ENCODE measurements around the gene MAN1A2. TPM values are rescaled to one million over a fixed set of nuclear protein-coding genes. Genes with fewer than 3 reads are reported as not detected.
"Not testable (repeated sequence)": the region's sequence is repeated elsewhere in the genome, so short reads cannot be mapped to it uniquely, and the experiment has no call there.

The MAN1A2 gene
- total RNA-seq, 3 donors from 2014 or later = 18.0 to 20.2 (median 18.1) TPM

- H3K27me3 Mint-ChIP-seq (ENCODE audit: low read depth) = no peaks in the 10 kb centered on the region
- no peak overlapping the region for H3K4me3 Mint-ChIP-seq
- peaks cover 34% of the 10 kb centered on the region for H3K4me1 Mint-ChIP-seq (ENCODE audit: low read depth)
- peaks cover 11% of the 10 kb centered on the region for H3K9me3 Mint-ChIP-seq
- ATAC-seq (no peak), DNase-seq (no peak)
- peaks cover 41% of the 10 kb centered on the region for H3K36me3 Mint-ChIP-seq (ENCODE audit: insufficient read depth)
These were observed 36.3 kb downstream of the MAN1A2 start for GRCh38 chr1:117403597-117403996.

DNA sequence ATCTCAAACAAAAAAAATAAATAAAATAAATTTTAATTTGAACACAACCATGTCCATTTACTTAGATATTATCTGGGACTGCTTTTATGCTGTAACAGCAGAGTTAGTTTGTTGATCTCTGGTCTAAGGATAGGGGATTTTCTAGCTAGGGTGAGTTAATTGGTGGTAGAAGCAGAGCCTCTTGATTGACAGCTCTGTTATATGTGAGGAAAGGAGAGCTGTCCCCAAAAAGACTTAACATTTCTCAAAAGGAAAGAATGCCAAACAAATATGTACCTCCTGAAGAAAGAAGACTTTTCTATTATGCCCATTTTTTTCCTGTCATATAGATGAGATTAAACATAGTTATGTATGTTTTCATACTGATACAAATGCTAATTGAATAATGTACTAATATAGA is 37.8 kb downstream of the MAN1A2 start:
- ATAC-seq (no peak), DNase-seq (no peak)
- H3K27me3 Mint-ChIP-seq (ENCODE audit: low read depth) = no peaks in the 10 kb centered on the region
- no peak overlapping the region for H3K4me3 Mint-ChIP-seq
- peaks cover 53% of the 10 kb centered on the region for H3K36me3 Mint-ChIP-seq (ENCODE audit: insufficient read depth)
- peaks cover 23% of the 10 kb centered on the region for H3K4me1 Mint-ChIP-seq (ENCODE audit: low read depth)
- peaks cover 11% of the 10 kb centered on the region for H3K9me3 Mint-ChIP-seq

DNA sequence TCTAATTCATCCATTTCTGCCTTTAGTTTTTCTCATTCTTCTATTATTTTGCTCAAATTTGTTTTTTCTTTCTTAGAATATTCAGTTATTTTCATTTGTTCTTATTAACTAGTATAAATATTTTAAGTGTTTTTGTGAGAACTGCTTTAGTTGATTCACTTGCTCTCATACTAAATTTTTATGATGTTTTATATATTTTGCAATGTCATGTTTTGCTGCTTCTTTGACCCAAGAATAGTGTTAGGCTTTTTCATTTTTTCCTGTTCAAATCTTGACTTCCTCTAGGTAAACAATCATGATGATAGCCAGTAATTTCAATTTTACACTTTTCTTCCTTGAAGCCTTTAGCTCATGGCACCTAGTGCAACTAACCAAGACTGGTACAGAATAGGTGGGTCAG is 45.2 kb downstream of the MAN1A2 start:
- Mint-ChIP-seq H3K9me3 (no peaks in the 10 kb centered on the region), H3K4me3 (no peak overlapping the region), H3K4me1 (ENCODE audit: low read depth) (peaks cover 12% of the 10 kb centered on the region), H3K27me3 (ENCODE audit: low read depth) (no peaks in the 10 kb centered on the region), H3K36me3 (ENCODE audit: insufficient read depth) (peaks cover 63% of the 10 kb centered on the region)
- ATAC-seq = no peak
- DNase-seq = no peak

DNA sequence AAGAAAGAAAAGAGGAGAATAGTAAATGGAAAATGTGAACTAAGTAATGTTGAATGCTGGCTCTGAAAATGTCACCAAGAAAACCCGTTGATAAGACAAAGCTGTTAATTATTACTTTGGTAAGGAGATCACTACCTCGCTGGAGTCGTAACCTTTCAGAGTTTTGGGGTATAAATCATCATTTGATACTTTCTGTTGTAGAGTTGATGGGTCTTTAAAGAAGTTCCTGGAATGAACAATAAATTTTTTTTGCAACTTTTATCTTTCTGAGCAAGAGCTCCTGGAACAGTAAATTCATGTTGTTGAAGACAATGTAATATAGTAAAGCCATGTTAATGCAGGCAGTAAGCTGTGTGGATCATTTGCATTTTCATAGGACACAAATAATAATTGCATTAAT is 46.2 kb downstream of the MAN1A2 start:
- ATAC-seq = no peak
- Mint-ChIP-seq H3K4me1 (ENCODE audit: low read depth) (peaks cover 10% of the 10 kb centered on the region), H3K36me3 (ENCODE audit: insufficient read depth) (peaks cover 56% of the 10 kb centered on the region), H3K27me3 (ENCODE audit: low read depth) (no peaks in the 10 kb centered on the region), H3K4me3 (no peak overlapping the region), H3K9me3 (no peaks in the 10 kb centered on the region)
- DNase-seq = no peak

GRCh38 chr1:117414943-117415342 is 47.7 kb downstream of the MAN1A2 start:
- Mint-ChIP-seq H3K4me1 (ENCODE audit: low read depth) (peaks cover 9% of the 10 kb centered on the region), H3K36me3 (ENCODE audit: insufficient read depth) (peaks cover 49% of the 10 kb centered on the region), H3K27me3 (ENCODE audit: low read depth) (no peaks in the 10 kb centered on the region), H3K4me3 (no peak overlapping the region), H3K9me3 (no peaks in the 10 kb centered on the region)
- DNase-seq = no peak
- no peak for ATAC-seq

DNA sequence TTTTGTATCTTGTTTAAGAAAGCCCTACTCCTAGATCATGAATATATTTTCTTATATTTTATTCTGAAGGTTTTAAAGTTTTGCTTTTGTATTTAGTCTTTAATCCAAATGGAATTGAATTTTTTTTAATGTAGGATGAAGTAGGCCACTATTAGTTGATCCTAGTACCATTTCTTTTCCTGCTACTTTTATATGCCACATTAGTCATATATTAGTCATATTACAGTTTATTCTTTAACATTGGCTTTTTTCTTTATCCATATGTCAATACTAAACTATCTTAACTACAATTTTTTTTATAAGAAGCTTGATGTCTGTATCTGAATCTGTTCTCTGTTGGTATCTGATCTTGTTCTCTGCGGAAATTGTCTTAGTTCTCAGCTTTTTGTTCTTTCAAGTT is 48.8 kb downstream of the MAN1A2 start:
- Mint-ChIP-seq H3K36me3 (ENCODE audit: insufficient read depth) (peaks cover 55% of the 10 kb centered on the region), H3K9me3 (no peaks in the 10 kb centered on the region), H3K27me3 (ENCODE audit: low read depth) (no peaks in the 10 kb centered on the region), H3K4me1 (ENCODE audit: low read depth) (peaks cover 10% of the 10 kb centered on the region), H3K4me3 (no peak overlapping the region)
- ATAC-seq (no peak), DNase-seq (no peak)

- no peak for ATAC-seq
- Mint-ChIP-seq H3K9me3 (no peaks in the 10 kb centered on the region), H3K27me3 (ENCODE audit: low read depth) (no peaks in the 10 kb centered on the region), H3K36me3 (ENCODE audit: insufficient read depth) (peaks cover 53% of the 10 kb centered on the region), H3K4me1 (ENCODE audit: low read depth) (peaks cover 11% of the 10 kb centered on the region), H3K4me3 (no peak overlapping the region)
- no peak for DNase-seq
These were observed 49.4 kb downstream of the MAN1A2 start for GRCh38 chr1:117416546-117417125.

- Mint-ChIP-seq H3K9me3 (peaks cover 12% of the 10 kb centered on the region), H3K27me3 (ENCODE audit: low read depth) (no peaks in the 10 kb centered on the region), H3K36me3 (ENCODE audit: insufficient read depth) (peaks cover 35% of the 10 kb centered on the region), H3K4me1 (ENCODE audit: low read depth) (peaks cover 4% of the 10 kb centered on the region), H3K4me3 (no peak overlapping the region)
- no peak for DNase-seq
- ATAC-seq = no peak
These were observed 57.9 kb downstream of the MAN1A2 start for GRCh38 chr1:117425050-117425734.

DNA sequence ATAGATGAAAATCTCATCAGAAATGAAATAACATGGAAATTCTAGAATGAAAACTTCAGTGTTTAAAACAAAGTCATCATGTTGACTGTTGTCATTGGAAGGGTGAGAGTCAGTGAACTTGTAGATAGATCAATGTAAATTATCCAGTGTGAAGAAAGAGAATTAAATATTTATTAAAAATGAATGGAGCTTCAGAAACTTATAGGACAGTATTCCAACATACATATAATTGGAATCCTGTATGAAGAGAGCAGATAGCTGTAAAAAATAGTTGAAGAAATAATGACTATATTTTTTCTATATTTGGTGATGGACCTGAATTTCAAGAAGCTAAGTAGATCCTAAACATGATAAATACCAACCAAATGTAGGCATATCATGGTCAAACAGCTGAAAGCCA is 60.0 kb downstream of the MAN1A2 start:
- DNase-seq = no peak
- Mint-ChIP-seq H3K9me3 (peaks cover 12% of the 10 kb centered on the region), H3K4me3 (no peak overlapping the region), H3K27me3 (ENCODE audit: low read depth) (no peaks in the 10 kb centered on the region), H3K4me1 (ENCODE audit: low read depth) (peaks cover 2% of the 10 kb centered on the region), H3K36me3 (ENCODE audit: insufficient read depth) (peaks cover 26% of the 10 kb centered on the region)
- no peak for ATAC-seq

GRCh38 chr1:117433943-117434342 is 66.7 kb downstream of the MAN1A2 start:
- H3K36me3 Mint-ChIP-seq (ENCODE audit: insufficient read depth) = peaks cover 6% of the 10 kb centered on the region
- ATAC-seq = no peak
- H3K4me1 Mint-ChIP-seq (ENCODE audit: low read depth) = peaks cover 11% of the 10 kb centered on the region
- H3K27me3 Mint-ChIP-seq (ENCODE audit: low read depth) = no peaks in the 10 kb centered on the region
- H3K9me3 Mint-ChIP-seq = no peaks in the 10 kb centered on the region
- no peak for DNase-seq
- H3K4me3 Mint-ChIP-seq = no peak overlapping the region

DNA sequence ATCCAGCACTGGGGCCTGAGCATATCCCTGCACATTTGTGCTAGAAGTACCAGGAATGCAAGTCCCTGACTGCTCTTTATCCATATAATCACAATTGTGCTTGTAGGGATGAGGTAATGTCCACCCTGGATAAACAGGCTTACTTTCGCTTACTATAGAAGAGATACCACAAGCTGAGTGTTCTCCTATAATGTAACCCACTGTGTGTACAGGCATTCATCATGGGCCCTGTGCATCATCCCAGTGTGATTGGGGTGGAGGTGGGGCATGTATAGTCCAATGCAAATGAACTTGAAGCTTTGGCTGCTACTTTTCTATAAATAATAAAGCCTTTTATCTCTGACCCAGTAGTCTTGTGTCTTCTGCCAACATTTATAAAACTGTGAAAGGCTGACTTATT is 69.3 kb downstream of the MAN1A2 start:
- ATAC-seq (no peak), DNase-seq (no peak)
- no peaks in the 10 kb centered on the region for H3K27me3 Mint-ChIP-seq (ENCODE audit: low read depth)
- peaks cover 6% of the 10 kb centered on the region for H3K36me3 Mint-ChIP-seq (ENCODE audit: insufficient read depth)
- no peak overlapping the region for H3K4me3 Mint-ChIP-seq
- peaks cover 20% of the 10 kb centered on the region for H3K4me1 Mint-ChIP-seq (ENCODE audit: low read depth)
- no peaks in the 10 kb centered on the region for H3K9me3 Mint-ChIP-seq

DNA sequence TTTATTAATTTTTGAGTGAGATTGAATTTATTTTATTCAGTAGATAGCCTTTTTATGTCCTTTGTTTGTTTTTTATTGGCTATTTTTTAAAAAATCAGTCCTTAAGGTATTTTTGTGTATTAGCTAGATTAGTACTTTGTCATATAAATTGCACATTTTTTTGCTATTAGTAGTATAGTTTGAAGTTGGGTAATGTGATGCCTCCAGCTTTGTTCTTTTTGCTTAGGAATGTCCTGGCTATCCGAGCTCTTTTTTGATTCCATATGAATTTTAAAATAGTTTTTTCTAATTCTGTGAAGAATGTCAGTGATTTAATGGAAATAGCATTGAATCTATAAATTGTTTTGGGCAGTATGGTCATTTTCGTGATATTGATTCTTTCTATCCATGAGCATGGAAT is 80.4 kb downstream of the MAN1A2 start:
- Mint-ChIP-seq H3K4me3 (no peak overlapping the region), H3K27me3 (ENCODE audit: low read depth) (no peaks in the 10 kb centered on the region), H3K4me1 (ENCODE audit: low read depth) (no peaks in the 10 kb centered on the region), H3K36me3 (ENCODE audit: insufficient read depth) (peaks cover 52% of the 10 kb centered on the region), H3K9me3 (peaks cover 17% of the 10 kb centered on the region)
- DNase-seq (no peak), ATAC-seq (no peak)

- Mint-ChIP-seq H3K4me3 (no peak overlapping the region), H3K9me3 (peaks cover 8% of the 10 kb centered on the region), H3K36me3 (ENCODE audit: insufficient read depth) (peaks cover 48% of the 10 kb centered on the region), H3K27me3 (ENCODE audit: low read depth) (no peaks in the 10 kb centered on the region), H3K4me1 (ENCODE audit: low read depth) (no peaks in the 10 kb centered on the region)
- ATAC-seq (no peak), DNase-seq (no peak)
These were observed 85.0 kb downstream of the MAN1A2 start for GRCh38 chr1:117452216-117452615.

DNA sequence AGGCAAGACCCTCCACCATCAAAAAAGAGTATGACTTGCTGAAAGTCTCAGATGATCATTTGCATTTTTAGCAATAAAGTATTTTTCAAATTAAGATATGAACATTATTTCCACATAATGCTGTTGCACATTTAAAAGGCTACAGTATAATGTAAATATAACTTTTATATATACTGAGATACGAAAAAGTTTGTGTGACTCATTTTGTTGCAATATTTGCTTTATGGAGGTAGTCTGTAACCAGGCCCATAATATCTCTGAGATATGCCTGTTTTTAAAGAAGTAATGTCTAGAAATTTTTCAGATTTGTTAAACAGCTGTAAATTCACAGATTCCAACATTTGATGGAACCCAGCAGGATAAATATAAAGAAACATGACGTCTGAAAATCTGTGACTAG is 86.7 kb downstream of the MAN1A2 start:
- no peak for ATAC-seq
- Mint-ChIP-seq H3K27me3 (ENCODE audit: low read depth) (no peaks in the 10 kb centered on the region), H3K4me3 (no peak overlapping the region), H3K9me3 (peaks cover 8% of the 10 kb centered on the region), H3K36me3 (ENCODE audit: insufficient read depth) (peaks cover 43% of the 10 kb centered on the region), H3K4me1 (ENCODE audit: low read depth) (no peaks in the 10 kb centered on the region)
- DNase-seq = no peak

- peaks cover 29% of the 10 kb centered on the region for H3K36me3 Mint-ChIP-seq (ENCODE audit: insufficient read depth)
- not testable (repeated sequence) for H3K4me3 Mint-ChIP-seq; H3K4me1 Mint-ChIP-seq (ENCODE audit: low read depth); ATAC-seq; H3K9me3 Mint-ChIP-seq; H3K27me3 Mint-ChIP-seq (ENCODE audit: low read depth); DNase-seq
These were observed 91.2 kb downstream of the MAN1A2 start for GRCh38 chr1:117458410-117458809.
